T-helper 2 cell treated with Interferon-gamma antibody and Interleukin-4, amounts not matched to agents 5 μg/mL and 100 μg/mL, for 36 hours (primary cell): Measurements from ENCODE around the gene PGP.

Experiments used
- DNase-seq: peaks from one replicate; pipeline ENCODE4 v3.0.0; 2021; ENCODE audit warnings: low spot score
- H3K27ac Mint-ChIP-seq: one replicate; pipeline ENCODE4 v1.8.0; 2021; ENCODE audit warnings: mild to moderate bottlenecking, mixed read lengths
- H3K27me3 Mint-ChIP-seq: one replicate; pipeline ENCODE4 v1.8.0; 2021; ENCODE audit warnings: low read depth, mixed read lengths
- H3K36me3 Mint-ChIP-seq: one replicate; pipeline ENCODE4 v1.8.0; 2021; ENCODE audit warnings: low read depth, mixed read lengths
- H3K4me1 Mint-ChIP-seq: one replicate; pipeline ENCODE4 v1.8.0; 2021; ENCODE audit warnings: low read depth, mixed read lengths
- H3K4me3 Mint-ChIP-seq: one replicate; pipeline ENCODE4 v1.8.0; 2022; ENCODE audit warnings: mild to moderate bottlenecking, moderate library complexity, mixed read lengths
- H3K9me3 Mint-ChIP-seq: one replicate; pipeline ENCODE4 v1.8.0; 2021; ENCODE audit warnings: mixed read lengths

PGP gene

DNA sequence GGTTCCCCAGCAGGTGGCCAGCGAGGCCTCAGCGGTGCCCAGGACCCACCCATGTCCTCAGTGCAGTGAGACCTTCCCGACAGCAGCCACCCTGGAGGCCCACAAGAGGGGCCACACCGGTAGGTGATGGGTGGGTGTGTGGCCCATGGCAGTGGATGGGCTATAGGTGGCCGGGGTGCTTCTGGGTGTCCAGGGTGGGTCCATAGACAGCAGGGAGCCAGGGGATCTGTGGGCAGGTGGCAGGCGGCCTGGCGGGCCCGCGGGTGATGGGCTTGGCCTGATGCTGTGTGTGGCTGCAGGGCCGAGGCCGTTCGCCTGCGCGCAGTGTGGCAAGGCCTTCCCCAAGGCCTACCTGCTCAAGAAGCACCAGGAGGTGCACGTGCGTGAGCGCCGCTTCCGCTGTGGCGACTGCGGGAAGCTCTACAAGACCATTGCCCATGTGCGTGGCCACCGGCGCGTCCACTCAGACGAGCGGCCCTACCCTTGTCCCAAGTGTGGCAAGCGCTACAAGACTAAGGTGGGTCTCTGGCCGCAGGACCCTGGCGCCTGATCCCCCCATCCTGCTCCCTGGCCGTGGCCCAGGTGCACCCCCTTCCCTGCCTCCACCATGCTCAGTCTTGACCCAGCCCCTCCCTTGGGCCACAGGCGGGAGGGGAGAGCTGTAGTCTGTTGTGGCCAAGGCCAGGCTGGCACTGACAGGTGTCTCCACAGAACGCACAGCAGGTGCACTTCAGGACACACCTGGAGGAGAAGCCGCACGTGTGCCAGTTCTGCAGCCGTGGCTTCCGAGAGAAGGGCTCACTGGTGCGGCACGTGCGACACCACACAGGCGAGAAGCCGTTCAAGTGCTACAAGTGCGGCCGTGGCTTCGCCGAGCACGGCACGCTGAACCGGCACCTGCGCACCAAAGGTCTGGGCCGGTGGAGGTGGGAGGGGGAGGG lies 19.5 kb upstream of the PGP start:
- H3K27me3 Mint-ChIP-seq = peaks cover 3% of the 10 kb centered on the region
- H3K9me3 Mint-ChIP-seq = no peaks in the 10 kb centered on the region
- H3K36me3 Mint-ChIP-seq = peaks cover 14% of the 10 kb centered on the region
- H3K4me3 Mint-ChIP-seq = no peak overlapping the region
- no peak overlapping the region for H3K27ac Mint-ChIP-seq
- no peak for DNase-seq
- no peaks in the 10 kb centered on the region for H3K4me1 Mint-ChIP-seq

DNA sequence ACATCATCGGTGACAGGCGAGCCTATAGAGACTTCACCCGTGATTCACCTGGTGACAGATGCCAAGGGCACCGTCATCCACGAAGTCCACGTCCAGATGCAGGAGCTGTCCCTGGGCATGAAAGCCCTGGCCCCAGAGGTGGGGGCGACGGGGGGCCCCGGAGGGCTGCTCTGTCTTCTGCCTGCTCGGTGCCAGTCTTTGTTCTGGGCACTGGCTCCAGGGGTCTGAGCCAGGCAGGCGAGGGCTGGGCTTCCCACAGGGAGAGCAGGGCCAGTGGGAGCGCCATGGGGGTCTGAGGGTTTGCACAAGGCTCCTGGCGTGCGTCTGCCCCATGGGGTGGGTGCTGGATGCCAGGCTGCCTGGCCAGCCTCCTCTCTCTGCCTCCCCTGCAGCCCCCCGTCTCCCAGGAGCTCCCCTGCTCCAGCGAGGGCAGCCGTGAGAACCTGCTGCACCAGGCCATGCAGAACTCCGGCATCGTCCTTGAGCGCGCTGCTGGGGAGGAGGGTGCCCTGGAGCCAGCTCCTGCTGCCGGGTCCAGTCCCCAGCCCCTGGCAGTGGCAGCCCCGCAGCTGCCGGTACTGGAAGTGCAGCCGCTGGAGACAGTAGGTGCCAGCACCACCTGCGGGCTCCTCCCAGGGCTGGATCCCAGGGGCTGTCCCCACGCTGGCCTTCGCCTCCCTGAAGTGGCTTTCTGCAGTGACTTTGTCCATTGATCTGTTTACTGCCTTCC lies 18.6 kb upstream of the PGP start:
- Mint-ChIP-seq H3K4me1 (no peaks in the 10 kb centered on the region), H3K27me3 (peaks cover 3% of the 10 kb centered on the region), H3K36me3 (peaks cover 14% of the 10 kb centered on the region), H3K9me3 (no peaks in the 10 kb centered on the region), H3K27ac (no peak overlapping the region), H3K4me3 (no peak overlapping the region)
- DNase-seq = no peak

DNA sequence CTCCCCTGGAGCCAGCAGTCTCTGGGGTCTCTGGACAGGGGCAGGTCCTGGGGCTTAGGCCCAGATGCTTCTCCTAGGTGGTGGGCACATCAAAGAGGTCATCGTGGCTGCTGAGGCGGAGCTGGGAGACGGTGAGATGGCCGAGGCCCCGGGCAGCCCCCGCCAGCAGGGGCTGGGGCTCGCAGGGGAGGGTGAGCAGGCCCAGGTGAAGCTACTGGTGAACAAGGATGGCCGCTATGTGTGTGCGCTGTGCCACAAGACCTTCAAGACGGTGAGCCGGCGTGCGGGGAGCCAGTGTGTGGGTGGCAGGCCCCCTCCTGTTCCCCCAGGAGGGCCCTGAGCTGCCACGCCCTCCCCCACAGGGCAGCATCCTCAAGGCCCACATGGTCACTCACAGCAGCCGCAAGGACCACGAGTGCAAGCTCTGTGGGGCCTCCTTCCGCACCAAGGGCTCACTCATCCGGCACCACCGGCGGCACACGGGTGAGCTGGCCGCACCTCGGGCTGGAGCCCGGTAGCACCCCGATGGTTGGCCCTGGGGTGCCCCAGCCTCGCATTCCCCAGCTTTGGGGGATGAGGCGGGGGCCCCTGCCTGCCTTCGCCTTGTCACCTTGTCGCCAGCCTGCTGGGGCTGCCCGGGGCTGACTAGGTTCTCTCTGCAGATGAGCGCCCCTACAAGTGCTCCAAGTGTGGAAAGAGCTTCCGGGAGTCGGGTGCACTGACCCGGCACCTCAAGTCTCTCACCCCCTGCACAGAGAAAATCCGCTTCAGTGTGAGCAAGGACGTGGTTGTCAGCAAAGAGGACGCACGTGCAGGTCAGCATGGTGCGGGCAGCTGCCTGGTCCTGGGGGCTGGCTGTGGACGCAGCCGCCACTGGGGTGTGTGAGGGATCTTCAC lies 17.7 kb upstream of the PGP start:
- Mint-ChIP-seq H3K27ac (no peak overlapping the region), H3K4me1 (no peaks in the 10 kb centered on the region), H3K9me3 (no peaks in the 10 kb centered on the region), H3K27me3 (peaks cover 3% of the 10 kb centered on the region), H3K36me3 (peaks cover 14% of the 10 kb centered on the region), H3K4me3 (no peak overlapping the region)
- no peak for DNase-seq

DNA sequence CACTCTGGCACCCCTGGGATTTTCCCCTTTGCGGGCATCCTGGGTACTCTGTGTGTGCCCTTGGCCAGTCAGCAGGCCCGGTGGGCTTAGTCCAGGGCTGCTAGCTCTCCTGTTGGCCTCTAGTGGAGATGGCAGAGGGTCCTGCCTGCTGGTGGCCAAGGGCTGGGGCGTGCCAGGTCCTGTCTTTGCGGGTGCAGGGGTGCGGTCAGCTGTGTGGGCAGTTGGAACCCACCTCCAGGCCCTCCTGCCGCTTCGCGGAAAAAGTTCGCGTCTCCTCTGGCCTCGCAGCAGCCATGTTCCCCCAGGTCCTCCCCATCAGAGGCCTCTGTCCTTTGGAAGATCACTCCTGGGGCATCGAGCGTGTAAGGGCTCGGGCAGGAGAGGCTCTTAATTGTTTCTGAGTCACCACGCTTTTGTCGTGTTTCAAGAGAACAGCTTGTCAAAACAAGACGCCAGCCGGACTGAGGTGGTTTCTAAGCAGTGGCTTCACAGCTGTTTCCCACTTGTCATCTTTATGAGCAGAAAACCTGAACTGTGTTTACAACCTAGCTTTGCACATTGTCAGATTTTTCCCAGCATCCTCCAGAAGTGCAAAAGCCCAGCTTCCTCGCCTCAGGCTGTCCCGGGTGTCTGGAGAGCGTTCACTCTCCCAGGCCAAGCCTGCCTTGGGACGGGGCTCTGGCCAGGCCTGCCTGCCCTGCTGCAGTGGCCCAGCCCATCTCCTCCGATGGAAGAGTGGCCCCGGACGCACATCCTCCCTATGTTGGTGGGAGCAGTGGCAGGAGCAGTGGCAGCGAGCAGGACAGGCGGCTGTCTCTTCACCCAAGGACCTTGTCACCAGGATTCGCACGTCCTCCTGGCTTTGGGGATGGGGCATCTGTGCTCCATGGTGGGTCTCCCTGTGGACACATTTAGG lies 16.6 kb upstream of the PGP start:
- Mint-ChIP-seq H3K27ac (no peak overlapping the region), H3K36me3 (peaks cover 14% of the 10 kb centered on the region), H3K4me1 (no peaks in the 10 kb centered on the region), H3K27me3 (peaks cover 3% of the 10 kb centered on the region), H3K9me3 (no peaks in the 10 kb centered on the region), H3K4me3 (no peak overlapping the region)
- no peak for DNase-seq

DNA sequence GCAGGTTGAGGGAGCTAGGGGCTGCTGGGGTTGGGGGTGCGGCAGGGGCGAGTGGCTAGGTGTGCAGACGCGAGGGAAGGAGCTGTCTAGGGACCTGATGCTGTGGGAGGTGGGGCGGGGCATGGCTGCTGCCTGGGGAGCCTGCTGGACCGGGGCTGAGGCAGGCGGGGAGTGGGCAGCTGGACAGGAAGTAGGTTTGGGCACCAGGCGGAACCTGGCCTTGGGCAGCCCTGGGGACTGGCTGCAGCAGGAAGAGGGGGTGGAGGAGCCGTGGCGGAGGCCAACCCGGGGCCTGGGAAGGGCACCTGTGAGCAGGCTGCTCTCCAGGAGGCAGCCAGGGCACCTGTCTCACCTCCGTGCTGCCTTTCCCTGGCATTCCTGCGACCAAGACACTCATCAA lies 15.7 kb upstream of the PGP start:
- H3K27ac Mint-ChIP-seq = no peak overlapping the region
- no peak overlapping the region for H3K4me3 Mint-ChIP-seq
- H3K9me3 Mint-ChIP-seq = no peaks in the 10 kb centered on the region
- H3K27me3 Mint-ChIP-seq = peaks cover 2% of the 10 kb centered on the region
- no peak for DNase-seq
- no peaks in the 10 kb centered on the region for H3K4me1 Mint-ChIP-seq
- peaks cover 13% of the 10 kb centered on the region for H3K36me3 Mint-ChIP-seq

DNA sequence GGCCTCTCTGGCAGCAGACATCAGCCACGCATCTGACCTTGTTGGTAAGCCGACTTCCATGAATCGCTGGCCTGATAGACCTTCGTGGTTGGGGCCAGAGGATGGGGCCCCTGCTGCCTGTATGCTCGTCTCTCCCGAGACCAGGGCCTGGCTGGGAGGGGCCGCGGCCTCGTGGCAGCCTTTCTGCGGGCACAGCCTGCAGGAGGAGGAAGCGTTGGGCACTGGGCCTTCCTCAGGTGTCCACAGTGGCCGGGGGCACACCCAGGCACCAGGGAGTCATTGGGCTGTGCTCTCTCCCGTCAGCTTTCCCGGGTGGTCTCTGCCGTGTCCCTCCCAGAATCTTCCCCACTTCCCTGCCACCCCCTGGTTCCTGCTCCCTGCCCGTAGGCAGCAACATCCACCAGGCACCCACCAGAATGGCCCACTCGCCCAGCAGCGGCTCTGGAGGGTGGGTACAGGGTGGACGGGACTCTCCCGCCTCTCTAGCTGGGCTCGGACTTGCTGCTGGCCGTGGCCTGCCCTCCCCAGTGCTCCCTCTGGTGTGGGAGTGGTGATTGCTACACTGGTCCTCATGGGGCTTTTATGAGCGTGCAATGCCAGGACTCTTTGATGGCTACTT lies 15.1 kb upstream of the PGP start:
- peaks cover 10% of the 10 kb centered on the region for H3K36me3 Mint-ChIP-seq
- H3K27ac Mint-ChIP-seq = no peak overlapping the region
- no peak for DNase-seq

DNA sequence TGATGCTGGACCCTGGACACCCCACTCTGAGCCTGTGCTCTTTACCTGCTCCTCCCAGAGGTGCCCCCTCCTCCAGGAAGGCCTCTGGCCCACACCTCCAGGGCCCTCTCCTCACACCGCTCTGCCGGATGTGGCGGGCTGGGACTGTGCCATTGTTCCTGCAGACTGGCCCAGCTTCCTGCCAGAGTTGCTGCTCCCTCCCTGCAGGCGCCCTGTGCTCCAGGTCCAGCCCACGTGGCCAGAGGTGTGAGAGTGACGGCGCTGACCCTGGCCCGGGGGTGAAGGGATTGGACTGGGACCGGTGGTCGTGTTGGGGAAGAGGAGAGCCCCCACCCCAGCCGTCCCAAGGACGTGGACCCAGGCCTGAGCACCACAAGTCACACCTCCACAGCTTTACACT lies 14.5 kb upstream of the PGP start:
- DNase-seq = no peak
- Mint-ChIP-seq H3K4me3 (no peak overlapping the region), H3K4me1 (no peaks in the 10 kb centered on the region), H3K36me3 (peaks cover 8% of the 10 kb centered on the region), H3K27ac (no peak overlapping the region), H3K9me3 (no peaks in the 10 kb centered on the region), H3K27me3 (no peaks in the 10 kb centered on the region)

More for the DNA sequence above, 15.1 kb upstream of the PGP start:
- Mint-ChIP-seq H3K27me3 (no peaks in the 10 kb centered on the region), H3K4me1 (no peaks in the 10 kb centered on the region), H3K4me3 (no peak overlapping the region), H3K9me3 (no peaks in the 10 kb centered on the region)

DNA sequence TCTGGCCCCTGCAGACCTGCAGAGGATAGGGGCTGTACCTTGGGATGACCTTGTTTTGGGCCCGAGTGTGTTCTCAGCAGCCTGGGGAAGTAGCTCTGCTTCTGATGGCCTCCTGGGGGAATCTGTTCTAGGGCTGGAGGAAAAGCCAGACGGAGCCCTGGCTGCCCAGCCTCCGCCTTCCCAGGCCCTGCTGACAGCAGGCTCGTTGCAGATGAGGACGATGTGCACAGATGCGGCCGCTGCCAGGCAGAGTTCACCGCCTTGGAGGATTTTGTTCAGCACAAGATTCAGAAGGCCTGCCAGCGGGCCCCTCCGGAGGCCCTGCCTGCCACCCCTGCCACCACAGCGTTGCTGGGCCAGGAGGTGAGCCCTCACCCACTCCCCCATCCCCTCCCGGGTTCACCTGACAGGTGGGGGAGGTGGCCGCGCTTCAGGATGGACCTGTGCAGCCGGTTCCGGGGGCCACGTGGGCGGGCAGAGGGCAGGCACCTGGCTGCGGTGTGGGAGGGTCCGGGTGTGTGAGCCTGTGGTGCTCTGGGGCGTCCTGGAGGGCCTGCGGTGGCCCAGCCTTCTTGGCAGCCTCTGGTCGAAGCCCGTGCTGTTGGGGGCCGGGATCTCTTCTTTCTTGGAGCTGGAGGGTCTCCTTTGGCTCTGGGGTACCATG lies 13.7 kb upstream of the PGP start:
- H3K36me3 Mint-ChIP-seq = peaks cover 6% of the 10 kb centered on the region
- H3K4me1 Mint-ChIP-seq = no peaks in the 10 kb centered on the region
- no peak overlapping the region for H3K4me3 Mint-ChIP-seq
- H3K27ac Mint-ChIP-seq = no peak overlapping the region
- no peaks in the 10 kb centered on the region for H3K27me3 Mint-ChIP-seq
- no peaks in the 10 kb centered on the region for H3K9me3 Mint-ChIP-seq
- no peak for DNase-seq

DNA sequence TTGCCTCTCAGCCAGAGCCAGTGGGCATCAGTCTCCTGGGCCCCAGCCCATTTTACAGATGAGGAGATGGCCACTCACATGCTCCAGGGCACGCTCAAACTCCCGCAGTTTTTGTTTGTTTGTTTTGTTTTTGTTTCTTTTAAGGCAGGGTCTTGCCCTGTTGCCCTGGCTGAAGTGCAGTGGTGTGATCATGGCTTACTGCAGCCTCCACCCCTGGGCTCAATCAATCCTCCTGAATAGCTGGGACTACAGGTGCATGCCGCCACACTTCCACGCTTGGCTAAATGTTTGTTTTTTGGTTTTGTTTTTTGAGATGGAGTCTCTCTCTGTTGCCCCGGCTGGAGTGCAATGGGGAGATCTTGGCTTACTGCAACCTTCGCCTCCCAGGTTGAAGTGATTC lies 12.3 kb upstream of the PGP start:
- Mint-ChIP-seq H3K4me1 (no peaks in the 10 kb centered on the region), H3K4me3 (peak overlapping the region; percentile 18), H3K9me3 (no peaks in the 10 kb centered on the region), H3K27ac (no peak overlapping the region), H3K36me3 (peaks cover 5% of the 10 kb centered on the region), H3K27me3 (no peaks in the 10 kb centered on the region)
- no peak for DNase-seq

DNA sequence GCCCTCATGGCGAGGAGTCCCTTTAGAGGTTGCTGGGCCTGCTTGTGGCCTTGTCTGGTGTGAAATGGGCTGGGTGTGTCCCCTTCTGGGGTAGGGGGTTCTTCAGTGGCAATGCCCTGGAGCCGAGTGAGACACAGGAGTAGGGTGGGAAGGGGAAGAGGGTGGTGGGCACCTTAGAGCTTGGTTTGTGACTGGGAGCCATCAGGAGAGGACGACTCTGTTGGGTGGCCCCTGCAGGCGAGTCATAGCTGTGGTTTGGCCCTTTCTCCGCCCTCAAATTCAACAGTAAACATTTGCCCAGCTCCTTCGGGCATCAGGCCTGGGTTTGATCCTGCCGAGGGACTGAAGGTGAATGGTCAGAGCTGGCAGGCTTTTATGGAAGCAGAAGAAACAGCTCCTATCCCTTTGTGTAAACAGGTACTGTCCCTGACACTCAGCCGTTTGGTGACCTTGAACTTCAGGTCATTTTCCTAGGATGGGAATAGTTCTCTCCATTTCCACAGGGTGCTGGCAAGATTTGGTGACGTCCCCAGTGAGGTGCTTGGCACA lies 11.7 kb upstream of the PGP start:
- Mint-ChIP-seq H3K27me3 (no peaks in the 10 kb centered on the region), H3K4me1 (no peaks in the 10 kb centered on the region), H3K4me3 (no peak overlapping the region), H3K9me3 (no peaks in the 10 kb centered on the region), H3K27ac (no peak overlapping the region), H3K36me3 (peaks cover 2% of the 10 kb centered on the region)
- no peak for DNase-seq

DNA sequence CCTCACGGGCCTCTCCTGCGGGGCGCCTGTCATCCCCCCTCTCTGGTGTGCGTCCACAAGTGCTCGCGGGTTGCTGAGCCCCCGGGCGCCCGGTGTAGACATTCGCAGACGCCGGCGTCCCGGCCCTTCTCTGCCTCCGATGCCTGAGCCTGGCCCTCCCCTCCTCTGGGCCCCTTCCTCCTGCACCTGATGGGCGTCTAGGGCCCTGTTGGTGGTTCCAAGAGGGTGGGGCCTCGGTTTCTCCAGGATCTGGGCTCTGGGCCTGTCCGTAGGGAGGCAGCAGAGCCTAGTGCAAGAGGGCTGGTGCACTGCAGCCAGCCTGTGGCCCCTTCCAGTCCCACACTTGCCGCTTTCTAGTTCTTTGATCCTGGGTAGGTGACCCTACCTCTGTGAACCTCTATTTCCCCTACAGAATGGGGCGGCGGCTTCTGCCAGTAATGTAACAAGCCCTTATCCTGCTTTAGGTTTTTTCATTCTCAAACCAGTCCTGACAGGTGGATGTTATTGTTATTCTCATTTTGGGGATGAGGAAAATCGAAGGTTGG lies 9.4 kb upstream of the PGP start:
- DNase-seq = no peak
- peak overlapping the region; percentile 82 for H3K27ac Mint-ChIP-seq
- no peaks in the 10 kb centered on the region for H3K27me3 Mint-ChIP-seq
- H3K9me3 Mint-ChIP-seq = no peaks in the 10 kb centered on the region
- H3K36me3 Mint-ChIP-seq = no peaks in the 10 kb centered on the region
- H3K4me3 Mint-ChIP-seq = peak overlapping the region; percentile 86
- no peaks in the 10 kb centered on the region for H3K4me1 Mint-ChIP-seq
